ENCODE data around the gene TRAPPC3L. TPM values are rescaled to one million over a fixed set of nuclear protein-coding genes. Genes with fewer than 3 reads are reported as not detected.

Gene TRAPPC3L
- total and polyA plus RNA-seq, 9 of the 15 experiments (the other 6 are each of a cell fraction or from before 2014, with no cell fraction given) = not detected

- POLR2A ChIA-PET = no interaction called here
- H3K27me3 ChIP-seq (ENCODE audit: control insufficient read depth in 2 of 2, insufficient read depth in 2 of 2, low read length in 2 of 2) = no peaks in the 10 kb centered on the region
- no TSS peak for BruUV-seq (replicated peaks)
- no peak overlapping the region for H3K9ac ChIP-seq (ENCODE audit: insufficient read depth in 1 of 2, low read depth in 2 of 2, low read length in 2 of 2)
- FAIRE-seq = no peak
- H2AFZ ChIP-seq (ENCODE audit: low read depth, low read length) = no peak overlapping the region
- 14% methylated on average over 3 of the region's 3 CpGs for WGBS (ENCODE audit: insufficient coverage, low coverage, missing lambda C conversion rate)
- H3K9me3 ChIP-seq (replicated peaks; ENCODE audit: control insufficient read depth, insufficient read depth, low read depth, low read length) = no peaks in the 10 kb centered on the region; the same call in 1 of the 2 replicates
- CTCF ChIA-PET (ENCODE audit: low intra/inter-chr PET ratio) = no interaction called here
- ATAC-seq = no peak
- no peaks in the 10 kb centered on the region for H3K79me2 ChIP-seq (ENCODE audit: control insufficient read depth, insufficient read depth, low read length)
- H3K4me2 ChIP-seq (ENCODE audit: insufficient read depth, low read length) = no peak overlapping the region
- no peak overlapping the region for H3K4me3 ChIP-seq
- H3K27ac ChIP-seq (ENCODE audit: extremely low read depth, low read depth, low read length) = no peak overlapping the region
- H3K4me1 ChIP-seq (replicated peaks in 1 of 2; ENCODE audit: control insufficient read depth in 2 of 2, insufficient read depth in 2 of 2, low read length in 2 of 2) = peaks cover 0 to 5% of the 10 kb centered on the region in 2 experiments; a peak in 3 of 5 replicates
- H3K36me3 ChIP-seq (ENCODE audit: control insufficient read depth, insufficient read depth, low read length) = no peaks in the 10 kb centered on the region
- intact Hi-C loops (cut with micrococcal nuclease) (no loop called here), in situ Hi-C loops (cut with MboI) (no loop called here)
- H4K20me1 ChIP-seq (replicated peaks; ENCODE audit: control insufficient read depth, insufficient read depth, low read length) = no peaks in the 10 kb centered on the region
- DNase-seq (ENCODE audit: extremely low read depth in 1 of 4, low spot score in 3 of 4) = no peak
- H3K9me1 ChIP-seq (ENCODE audit: control insufficient read depth, insufficient read depth, low read length) = no peaks in the 10 kb centered on the region
- TF ChIP-seq, protein P1, sequence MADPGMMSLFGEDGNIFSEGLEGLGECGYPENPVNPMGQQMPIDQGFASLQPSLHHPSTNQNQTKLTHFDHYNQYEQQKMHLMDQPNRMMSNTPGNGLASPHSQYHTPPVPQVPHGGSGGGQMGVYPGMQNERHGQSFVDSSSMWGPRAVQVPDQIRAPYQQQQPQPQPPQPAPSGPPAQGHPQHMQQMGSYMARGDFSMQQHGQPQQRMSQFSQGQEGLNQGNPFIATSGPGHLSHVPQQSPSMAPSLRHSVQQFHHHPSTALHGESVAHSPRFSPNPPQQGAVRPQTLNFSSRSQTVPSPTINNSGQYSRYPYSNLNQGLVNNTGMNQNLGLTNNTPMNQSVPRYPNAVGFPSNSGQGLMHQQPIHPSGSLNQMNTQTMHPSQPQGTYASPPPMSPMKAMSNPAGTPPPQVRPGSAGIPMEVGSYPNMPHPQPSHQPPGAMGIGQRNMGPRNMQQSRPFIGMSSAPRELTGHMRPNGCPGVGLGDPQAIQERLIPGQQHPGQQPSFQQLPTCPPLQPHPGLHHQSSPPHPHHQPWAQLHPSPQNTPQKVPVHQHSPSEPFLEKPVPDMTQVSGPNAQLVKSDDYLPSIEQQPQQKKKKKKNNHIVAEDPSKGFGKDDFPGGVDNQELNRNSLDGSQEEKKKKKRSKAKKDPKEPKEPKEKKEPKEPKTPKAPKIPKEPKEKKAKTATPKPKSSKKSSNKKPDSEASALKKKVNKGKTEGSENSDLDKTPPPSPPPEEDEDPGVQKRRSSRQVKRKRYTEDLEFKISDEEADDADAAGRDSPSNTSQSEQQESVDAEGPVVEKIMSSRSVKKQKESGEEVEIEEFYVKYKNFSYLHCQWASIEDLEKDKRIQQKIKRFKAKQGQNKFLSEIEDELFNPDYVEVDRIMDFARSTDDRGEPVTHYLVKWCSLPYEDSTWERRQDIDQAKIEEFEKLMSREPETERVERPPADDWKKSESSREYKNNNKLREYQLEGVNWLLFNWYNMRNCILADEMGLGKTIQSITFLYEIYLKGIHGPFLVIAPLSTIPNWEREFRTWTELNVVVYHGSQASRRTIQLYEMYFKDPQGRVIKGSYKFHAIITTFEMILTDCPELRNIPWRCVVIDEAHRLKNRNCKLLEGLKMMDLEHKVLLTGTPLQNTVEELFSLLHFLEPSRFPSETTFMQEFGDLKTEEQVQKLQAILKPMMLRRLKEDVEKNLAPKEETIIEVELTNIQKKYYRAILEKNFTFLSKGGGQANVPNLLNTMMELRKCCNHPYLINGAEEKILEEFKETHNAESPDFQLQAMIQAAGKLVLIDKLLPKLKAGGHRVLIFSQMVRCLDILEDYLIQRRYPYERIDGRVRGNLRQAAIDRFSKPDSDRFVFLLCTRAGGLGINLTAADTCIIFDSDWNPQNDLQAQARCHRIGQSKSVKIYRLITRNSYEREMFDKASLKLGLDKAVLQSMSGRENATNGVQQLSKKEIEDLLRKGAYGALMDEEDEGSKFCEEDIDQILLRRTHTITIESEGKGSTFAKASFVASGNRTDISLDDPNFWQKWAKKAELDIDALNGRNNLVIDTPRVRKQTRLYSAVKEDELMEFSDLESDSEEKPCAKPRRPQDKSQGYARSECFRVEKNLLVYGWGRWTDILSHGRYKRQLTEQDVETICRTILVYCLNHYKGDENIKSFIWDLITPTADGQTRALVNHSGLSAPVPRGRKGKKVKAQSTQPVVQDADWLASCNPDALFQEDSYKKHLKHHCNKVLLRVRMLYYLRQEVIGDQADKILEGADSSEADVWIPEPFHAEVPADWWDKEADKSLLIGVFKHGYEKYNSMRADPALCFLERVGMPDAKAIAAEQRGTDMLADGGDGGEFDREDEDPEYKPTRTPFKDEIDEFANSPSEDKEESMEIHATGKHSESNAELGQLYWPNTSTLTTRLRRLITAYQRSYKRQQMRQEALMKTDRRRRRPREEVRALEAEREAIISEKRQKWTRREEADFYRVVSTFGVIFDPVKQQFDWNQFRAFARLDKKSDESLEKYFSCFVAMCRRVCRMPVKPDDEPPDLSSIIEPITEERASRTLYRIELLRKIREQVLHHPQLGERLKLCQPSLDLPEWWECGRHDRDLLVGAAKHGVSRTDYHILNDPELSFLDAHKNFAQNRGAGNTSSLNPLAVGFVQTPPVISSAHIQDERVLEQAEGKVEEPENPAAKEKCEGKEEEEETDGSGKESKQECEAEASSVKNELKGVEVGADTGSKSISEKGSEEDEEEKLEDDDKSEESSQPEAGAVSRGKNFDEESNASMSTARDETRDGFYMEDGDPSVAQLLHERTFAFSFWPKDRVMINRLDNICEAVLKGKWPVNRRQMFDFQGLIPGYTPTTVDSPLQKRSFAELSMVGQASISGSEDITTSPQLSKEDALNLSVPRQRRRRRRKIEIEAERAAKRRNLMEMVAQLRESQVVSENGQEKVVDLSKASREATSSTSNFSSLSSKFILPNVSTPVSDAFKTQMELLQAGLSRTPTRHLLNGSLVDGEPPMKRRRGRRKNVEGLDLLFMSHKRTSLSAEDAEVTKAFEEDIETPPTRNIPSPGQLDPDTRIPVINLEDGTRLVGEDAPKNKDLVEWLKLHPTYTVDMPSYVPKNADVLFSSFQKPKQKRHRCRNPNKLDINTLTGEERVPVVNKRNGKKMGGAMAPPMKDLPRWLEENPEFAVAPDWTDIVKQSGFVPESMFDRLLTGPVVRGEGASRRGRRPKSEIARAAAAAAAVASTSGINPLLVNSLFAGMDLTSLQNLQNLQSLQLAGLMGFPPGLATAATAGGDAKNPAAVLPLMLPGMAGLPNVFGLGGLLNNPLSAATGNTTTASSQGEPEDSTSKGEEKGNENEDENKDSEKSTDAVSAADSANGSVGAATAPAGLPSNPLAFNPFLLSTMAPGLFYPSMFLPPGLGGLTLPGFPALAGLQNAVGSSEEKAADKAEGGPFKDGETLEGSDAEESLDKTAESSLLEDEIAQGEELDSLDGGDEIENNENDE (IDR thresholded peaks at IDR 0.05; ENCODE audit: low read depth, low read length) = no peak
- TF ChIP-seq HDAC3 (IDR thresholded peaks at IDR 0.05; ENCODE audit: borderline replicate concordance, partially characterized antibody) = no peak
- TF ChIP-seq ZBTB1 (CRISPR knock-in tag; IDR thresholded peaks at IDR 0.05; ENCODE audit: borderline replicate concordance, low read depth) = no peak
- no peak for TF ChIP-seq CBX5 (IDR thresholded peaks at IDR 0.05; ENCODE audit: borderline replicate concordance, low read depth)
- TF ChIP-seq MEIS2 (IDR thresholded peaks at IDR 0.05; ENCODE audit: partially characterized antibody) = no peak
- TF ChIP-seq CREB3 (tag; conservative IDR thresholded peaks at IDR 0.05; ENCODE audit: low read depth) = no peak
- no peak for TF ChIP-seq KDM1A (IDR thresholded peaks at IDR 0.05)
- no peak for TF ChIP-seq POLR2G (IDR thresholded peaks at IDR 0.05; ENCODE audit: low read depth, low read length)
- TF ChIP-seq THRB (CRISPR knock-in tag; conservative IDR thresholded peaks at IDR 0.05) = no peak
Observed at GRCh38 chr6:116472706-116473105, 72.8 kb downstream of the TRAPPC3L start.
